ENCODE measurements around the gene FBXO39.

- TF ChIP-seq POLR2A (IDR thresholded peaks at IDR 0.05; ENCODE audit: low read depth, low read length) (no peak), CHD1 (IDR thresholded peaks at IDR 0.05; ENCODE audit: low read depth, low read length) (no peak), CTCF (conservative IDR thresholded peaks at IDR 0.05; ENCODE audit: low read depth, low read length) (no peak), RAD21 (IDR thresholded peaks at IDR 0.05; ENCODE audit: low read length) (no peak), MAZ (IDR thresholded peaks at IDR 0.05; ENCODE audit: borderline replicate concordance, low read depth, low read length) (no peak), FOS (IDR thresholded peaks at IDR 0.05; ENCODE audit: low read depth, low read length) (no peak), MXI1 (IDR thresholded peaks at IDR 0.05; ENCODE audit: borderline replicate concordance, low read depth, low read length) (no peak), USF2 (IDR thresholded peaks at IDR 0.05; ENCODE audit: low read depth, low read length) (no peak)
These were observed 23.0 kb upstream of the FBXO39 start for GRCh38 chr17:6753006-6753445.
